Effector CD8-positive, alpha-beta T cell (primary cell): ENCODE results near the gene CD4.
"Not testable (repeated sequence)": the region's sequence is repeated elsewhere in the genome, so short reads cannot be mapped to it uniquely, and the experiment has no call there.

Experiments
- DNase-seq: peaks from one replicate; lab custom pipeline; 2025; lab: John Stamatoyannopoulos, UW

CD4 gene

DNA sequence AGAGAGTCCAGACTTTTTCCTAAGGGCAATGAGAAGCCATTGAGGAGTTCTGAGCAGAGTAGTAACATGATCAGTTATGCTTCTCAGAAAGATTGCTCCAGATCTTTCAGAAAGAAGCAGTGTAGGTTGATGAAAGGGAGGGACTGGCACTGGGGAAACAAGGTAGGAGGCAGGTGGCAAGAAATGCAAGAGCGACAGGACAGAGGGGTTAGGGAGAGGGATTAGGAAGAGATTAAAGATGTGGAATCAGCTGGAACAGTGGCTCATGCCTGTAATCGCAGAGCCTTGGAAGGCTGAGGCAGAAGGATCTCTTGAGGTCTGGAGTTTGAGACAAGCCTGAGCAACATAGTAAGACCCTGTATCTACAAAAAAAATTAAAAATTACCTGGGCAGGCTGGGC lies 58.3 kb downstream of the CD4 start:
- no peak for DNase-seq

DNA sequence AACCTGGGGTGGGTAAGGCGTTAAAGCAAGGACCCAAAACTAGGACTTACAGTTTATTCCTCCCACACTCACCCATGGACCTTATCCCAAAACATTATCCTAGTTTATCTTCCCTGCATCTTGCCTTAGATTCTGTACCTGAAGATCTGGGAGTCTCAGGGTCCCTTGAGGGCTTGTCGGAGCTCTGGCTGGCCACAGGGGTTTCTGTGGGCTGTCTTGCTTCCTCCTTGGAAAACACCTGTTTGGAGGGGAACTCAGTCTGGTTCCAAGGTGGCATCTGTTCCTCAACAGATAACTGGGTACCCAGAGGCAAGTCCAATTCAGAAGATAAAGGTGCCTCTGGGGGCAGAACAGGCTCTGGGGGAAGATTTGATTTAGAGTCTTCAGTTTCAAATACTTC lies 60.1 kb downstream of the CD4 start:
- DNase-seq = no peak

DNA sequence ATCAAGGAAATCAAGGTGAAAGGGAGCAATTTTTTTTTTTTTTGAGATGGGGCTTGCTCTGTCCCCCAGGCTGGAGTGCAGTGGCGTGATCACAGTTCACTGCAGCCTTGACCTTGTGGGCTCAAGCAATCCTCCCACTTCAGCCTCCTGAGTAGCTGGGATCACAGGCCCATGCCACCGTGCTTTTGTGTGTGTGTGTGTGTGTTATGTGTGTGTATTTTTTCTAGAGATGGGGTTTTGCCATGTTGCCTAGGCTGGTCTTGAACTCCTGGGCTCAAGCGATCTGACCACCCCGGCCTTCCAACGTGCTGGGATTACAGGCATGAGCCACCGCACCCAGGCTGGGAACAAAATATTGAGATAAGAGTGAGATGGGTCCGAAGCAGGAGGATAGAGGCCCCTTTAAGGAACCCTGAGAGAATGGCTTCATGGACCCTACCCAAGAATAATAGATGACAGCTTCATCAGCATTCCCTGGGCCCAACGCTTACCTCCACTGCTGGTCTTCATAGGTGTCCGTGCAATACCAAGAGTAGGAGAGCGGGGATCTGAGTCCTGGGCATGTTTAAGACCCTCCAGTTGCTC lies 60.7 kb downstream of the CD4 start:
- DNase-seq = no peak

DNA sequence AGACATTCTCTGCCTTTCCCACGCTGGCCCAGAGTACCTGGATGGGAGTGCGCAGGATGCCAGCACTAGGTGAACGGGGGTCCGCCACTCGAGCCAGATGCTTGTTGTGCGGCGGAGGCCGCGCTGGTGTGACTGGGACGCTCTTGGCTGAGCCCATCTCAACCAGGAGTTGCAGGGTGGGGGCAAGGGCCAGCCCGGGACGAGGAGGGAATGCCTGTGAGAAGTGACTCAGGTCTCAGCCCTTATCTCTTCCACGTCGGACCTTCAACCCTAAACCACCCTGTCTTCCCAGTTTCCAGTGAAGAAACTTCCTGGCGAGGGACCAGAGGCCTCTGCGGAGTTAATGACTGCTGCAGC lies 61.4 kb downstream of the CD4 start:
- no peak for DNase-seq

DNA sequence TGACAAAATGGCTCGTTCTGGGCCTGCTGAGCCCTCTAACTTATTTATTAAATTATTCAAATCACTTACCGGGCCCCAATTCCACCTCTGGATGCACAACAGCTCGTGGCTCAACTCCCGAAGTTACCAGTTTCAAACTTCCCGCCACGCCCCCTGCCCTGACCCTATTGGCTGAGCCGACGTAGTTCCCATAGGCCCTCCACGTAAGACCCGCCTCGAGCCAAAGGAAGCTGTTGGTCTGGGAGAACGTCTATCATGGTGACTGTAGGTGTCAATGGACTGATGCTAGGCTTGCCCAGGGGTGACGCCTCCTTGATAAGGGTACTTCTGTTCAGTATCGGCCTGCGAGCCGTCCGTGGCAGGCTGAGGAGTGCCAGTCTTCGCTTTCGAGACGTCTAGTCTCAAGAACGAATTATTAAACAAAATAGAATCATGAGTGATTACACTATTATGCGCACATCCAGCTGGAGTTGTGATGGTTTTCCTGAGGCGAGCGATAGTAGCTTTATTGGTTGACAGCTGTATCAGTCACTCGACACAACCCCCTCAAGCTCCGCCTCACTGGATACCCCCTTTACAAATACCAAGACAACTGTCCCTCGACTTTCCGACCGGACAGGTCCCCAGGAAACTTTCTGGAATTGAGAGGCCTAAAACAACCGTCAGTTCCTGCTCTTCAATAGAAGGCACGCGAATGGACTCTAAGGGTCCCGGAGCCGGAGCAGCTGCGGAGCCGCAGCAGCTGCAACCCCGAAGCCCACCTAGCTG lies 62.0 kb downstream of the CD4 start, which contains the start of gene CDCA3:
Gene CDCA3 (minus strand): TSS at position 134 of the 768 bp plus-strand sequence. CDS start 334 bp downstream, outside the sequence.
- peak; percentile 86 for DNase-seq

DNA sequence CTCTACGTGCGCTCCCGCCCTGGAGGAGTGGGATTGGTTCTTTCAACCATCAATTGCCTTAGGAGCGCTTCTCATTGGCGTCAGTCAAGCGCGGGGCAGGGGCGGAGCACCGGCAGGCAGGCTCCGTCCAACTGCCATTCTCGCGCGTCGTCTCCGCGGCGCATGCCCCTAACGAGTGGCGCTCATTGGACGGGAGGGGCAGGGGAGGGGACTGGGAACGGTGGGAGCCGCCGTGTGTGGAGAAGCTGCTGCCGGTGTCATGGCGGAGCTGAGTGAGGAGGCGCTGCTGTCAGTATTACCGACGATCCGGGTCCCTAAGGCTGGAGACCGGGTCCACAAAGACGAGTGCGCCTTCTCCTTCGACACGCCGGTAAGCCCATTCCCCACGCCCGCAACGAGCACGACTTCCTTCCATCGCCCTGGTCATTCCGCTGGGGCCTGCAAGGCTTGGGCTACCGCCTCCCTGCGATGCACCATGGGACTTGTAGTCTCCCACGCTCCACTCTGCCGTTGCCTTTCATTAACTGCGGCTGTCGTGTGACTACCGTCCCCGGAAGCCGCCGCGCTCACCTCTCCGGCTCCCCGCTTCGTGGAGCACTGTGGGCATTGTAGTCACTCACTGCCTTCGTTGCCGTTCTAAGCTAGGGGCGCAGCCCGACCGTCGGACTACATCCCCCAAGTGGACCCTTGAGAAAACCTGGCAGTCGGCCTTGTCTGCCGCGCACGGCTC lies 62.8 kb downstream of the CD4 start, which contains the start of gene USP5:
Gene USP5 (plus strand): TSS at position 230 of the 730 bp plus-strand sequence. CDS start 30 bp downstream, at position 260.
- peak; percentile 96 for DNase-seq

DNA sequence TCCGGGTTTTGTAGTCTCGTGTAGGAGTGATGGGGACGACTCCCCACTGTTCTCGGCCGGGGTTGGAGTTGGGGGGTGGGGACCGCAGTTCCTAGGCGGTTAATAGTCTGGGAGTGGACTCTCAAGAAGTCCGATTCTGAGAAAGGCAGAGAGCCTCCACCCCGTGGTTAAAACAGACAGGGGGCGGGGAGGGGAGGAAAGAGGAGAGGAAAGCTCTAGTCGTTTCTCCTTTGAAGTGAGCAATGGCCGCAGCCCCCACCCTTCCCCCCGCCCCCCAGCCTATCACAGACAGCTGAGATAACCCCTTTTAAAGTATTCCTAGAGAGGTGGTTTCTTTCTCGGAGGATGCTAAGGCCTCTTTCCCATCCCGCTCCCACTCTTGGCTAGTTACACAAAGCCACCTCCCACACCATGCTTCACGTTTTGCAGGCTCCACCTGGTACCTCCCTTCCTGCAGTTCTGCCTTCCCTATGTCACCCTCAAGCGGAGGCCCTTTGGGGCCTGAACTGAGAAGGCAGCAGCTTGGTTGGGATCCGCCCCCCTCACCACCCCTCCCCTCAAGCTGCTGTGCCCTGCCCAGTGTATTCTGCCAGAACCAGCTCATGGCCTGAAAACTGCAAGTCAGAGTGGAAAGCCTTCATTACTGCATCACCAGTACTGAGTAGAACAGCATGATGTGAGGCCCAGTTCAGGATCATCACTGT lies 63.5 kb downstream of the CD4 start:
- peak; percentile 37 for DNase-seq

DNA sequence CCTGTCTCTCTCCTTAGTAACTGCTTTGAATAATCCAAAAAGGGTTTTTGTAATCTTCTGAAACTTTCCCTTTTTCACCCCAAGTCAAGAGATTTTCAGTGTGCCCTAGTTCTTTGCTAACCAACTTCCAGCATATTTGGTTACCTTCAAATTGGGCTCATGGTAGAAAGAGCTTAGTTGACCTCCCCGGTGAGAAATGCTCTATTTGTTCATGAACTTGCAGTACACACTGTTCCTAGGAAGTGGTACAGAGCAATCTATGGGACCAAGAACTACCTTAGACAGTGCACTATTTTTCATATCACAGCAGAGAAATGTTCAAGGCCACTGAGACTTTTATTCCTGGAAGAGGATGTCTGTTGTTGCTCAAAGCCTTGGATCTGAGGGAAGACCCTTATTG lies 64.3 kb downstream of the CD4 start:
- DNase-seq = no peak

DNA sequence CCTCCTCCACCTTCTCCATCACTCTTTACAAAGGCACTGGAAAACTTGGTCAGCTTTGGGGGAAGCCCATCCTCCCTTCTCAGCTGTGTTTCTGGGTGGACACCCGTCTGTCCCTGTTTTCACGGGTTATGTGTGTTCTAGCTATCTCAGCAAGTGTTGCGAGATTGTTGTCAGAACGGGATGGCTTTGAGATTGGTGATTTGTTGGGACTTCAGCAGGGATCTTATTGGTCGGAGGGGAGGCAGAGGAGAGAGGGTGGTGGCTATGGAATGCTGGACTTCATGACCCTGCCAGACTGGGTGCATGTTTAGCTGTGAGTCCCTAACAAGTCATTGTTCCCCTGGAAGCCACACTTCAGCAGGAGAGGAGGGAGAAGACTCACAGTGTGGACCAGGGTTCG lies 64.7 kb downstream of the CD4 start:
- DNase-seq = no peak

DNA sequence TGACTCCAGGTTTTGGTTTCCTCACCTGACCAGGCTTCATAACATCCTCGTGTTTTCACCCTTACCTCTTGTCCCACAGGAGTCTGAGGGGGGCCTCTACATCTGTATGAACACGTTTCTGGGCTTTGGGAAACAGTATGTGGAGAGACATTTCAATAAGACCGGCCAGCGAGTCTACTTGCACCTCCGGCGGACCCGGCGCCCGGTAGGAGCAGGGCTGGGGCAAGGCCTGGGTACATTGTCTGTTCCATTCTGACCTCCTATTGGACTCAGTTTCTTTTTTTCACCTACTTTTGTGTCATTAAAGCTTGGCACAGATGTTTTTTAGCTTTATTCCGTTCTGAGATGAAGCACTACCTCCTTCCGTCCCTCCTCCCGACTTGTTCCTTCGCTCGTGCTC lies 66.0 kb downstream of the CD4 start:
- no peak for DNase-seq

DNA sequence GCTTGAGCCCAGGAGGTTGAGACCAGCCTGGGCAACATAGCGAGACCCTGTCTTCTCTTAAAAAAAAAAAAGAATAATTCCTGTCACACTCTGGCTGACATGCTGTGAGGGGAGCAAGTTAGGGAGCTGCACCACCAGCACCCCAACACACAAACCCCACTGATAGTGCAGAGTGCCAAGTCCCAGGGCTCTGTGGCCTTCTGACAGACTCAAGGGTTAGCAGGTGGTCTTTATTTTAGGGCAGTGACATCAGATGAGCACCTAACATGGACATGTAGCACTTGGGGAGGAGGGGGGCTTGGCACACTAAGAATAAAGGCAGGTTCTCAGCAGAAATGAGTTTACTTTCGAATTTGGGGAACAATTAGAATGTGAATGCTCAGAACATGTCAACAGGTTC lies 69.5 kb downstream of the CD4 start:
- no peak for DNase-seq

DNA sequence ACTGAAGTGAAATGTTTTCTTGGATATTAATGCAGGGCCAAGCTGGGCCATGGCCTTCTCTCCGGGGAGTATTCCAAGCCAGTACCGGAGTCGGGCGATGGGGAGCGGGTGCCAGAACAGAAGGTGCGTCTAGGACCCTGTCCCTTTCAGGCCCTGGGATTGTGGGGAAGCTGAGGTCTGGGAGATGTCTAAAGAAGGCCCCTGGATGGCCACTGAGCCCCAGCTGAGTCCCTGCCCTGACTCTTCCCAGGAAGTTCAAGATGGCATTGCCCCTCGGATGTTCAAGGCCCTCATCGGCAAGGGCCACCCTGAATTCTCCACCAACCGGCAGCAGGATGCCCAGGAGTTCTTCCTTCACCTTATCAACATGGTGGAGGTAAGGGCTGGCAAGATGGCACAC lies 70.8 kb downstream of the CD4 start:
- DNase-seq = no peak

DNA sequence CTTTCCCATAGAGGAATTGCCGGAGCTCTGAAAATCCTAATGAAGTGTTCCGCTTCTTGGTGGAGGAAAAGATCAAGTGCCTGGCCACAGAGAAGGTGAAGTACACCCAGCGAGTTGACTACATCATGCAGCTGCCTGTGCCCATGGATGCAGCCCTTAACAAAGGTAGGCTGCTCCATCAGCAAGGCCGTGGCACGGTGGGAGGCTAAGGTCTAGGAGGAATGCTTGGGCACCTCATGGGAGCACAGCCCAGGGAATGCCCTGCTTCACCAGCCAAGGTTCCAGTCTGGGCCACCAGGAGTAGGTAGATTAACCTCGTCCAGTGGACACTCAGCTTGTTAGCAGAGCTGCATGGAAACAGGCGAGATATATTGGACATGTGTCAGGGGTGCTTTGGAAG lies 71.6 kb downstream of the CD4 start:
- no peak for DNase-seq

DNA sequence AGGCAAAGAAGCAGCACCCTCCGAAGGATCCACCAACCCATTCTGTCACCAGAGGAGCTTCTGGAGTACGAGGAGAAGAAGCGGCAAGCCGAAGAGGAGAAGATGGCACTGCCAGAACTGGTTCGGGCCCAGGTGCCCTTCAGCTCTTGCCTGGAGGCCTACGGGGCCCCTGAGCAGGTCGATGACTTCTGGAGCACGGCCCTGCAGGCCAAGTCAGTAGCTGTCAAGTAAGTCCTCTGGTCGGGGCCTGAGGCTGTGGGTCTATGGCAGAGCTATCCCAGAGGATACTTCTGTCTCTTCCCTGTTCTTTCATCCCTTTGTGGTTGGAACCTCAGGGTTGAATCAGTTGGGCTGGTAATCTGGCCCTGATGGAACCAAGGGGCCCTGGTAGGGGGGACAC lies 72.1 kb downstream of the CD4 start:
- DNase-seq = no peak

DNA sequence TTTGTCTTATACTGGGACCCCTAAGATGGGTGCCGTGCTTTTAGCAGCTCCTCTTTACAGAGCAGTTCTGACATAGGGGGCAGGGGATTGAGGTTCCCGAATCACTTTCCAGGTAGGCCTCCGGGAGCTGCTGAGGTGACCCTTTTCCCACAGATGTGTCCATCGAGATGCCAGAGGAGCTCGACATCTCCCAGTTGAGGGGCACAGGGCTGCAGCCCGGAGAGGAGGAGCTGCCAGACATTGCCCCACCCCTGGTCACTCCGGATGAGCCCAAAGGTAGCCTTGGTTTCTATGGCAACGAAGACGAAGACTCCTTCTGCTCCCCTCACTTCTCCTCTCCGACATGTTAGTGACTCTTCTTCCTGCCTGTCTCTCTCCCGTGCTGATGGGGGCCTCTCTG lies 73.7 kb downstream of the CD4 start:
- no peak for DNase-seq

DNA sequence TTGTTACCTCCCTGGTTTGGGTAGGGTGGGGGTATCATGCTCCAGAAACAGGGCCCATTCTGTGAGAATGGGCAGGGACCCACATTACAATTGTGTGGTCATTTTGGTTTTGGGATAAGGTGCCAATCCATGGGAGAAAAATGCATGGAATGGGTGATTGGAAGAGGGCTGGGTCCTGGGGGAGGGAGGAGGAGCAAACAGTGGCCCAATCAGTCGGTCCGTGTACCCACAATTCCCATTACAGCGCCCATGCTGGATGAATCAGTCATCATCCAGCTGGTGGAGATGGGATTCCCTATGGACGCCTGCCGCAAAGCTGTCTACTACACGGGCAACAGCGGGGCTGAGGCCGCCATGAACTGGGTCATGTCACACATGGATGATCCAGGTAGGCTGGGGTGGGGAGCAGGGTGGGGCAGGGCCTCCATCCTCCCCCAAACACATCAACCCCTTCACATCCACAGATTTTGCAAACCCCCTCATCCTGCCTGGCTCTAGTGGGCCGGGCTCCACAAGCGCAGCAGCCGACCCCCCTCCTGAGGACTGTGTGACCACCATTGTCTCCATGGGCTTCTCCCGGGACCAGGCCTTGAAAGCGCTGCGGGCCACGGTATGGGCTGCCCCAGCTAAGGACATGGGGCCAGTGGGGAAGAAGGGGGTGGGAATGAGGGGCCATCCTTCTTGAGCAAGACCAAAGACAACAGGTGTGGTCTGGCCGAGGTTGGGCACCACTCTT lies 74.4 kb downstream of the CD4 start:
- no peak for DNase-seq

DNA sequence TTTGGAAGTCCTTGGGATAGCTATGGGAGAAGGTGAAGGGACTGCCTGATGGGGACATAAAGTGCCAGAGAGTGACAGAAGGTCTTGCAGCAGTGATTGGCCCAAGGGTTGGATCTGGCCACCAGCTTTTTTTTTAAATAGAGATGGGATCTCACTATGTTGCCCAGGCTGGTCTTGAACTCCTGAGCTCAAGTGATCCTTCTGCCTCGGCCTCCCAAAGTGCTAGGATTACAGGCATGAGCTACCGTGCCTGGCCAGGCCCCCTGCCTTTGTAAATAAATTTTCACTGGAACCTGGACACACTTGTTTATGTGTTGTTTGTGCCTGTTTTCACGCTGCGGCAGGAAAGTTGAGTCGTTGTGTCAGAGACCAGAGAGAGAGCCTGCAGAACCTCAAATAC lies 76.0 kb downstream of the CD4 start:
- DNase-seq = not testable (repeated sequence)

DNA sequence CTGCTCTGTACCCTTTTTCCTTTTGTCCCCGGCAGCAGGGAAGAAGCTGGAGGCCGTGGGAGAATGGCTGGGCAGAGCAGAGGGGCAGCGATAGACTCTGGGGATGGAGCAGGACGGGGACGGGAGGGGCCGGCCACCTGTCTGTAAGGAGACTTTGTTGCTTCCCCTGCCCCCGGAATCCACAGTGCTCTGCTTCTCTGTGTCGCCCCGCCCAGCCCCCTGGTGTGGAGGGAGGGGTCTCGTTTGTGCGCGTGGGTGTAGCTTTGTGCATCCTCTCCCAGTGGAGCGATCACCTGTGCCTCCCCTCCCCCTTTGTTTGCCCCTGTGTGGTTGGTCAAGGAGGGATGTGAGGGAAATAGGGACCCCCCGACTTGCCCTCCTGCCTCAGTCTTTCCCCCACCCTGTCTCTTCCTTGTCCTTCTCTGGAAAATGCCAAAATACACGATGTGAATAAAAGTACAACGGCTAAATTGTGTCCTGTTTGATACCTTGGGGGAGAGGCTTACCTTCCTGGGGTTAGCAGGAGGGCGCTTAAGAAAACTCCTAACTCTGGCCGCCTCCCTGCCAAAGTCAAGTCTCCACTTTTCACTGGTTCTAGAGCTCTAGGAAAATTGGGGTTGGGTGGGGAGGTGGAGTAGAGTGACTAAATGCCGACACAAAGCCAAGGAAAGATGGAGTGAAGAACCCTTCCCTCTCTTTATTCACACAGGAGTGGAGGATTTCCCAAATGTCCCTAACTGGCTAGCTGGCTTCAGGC lies 77.0 kb downstream of the CD4 start:
- DNase-seq = no peak

DNA sequence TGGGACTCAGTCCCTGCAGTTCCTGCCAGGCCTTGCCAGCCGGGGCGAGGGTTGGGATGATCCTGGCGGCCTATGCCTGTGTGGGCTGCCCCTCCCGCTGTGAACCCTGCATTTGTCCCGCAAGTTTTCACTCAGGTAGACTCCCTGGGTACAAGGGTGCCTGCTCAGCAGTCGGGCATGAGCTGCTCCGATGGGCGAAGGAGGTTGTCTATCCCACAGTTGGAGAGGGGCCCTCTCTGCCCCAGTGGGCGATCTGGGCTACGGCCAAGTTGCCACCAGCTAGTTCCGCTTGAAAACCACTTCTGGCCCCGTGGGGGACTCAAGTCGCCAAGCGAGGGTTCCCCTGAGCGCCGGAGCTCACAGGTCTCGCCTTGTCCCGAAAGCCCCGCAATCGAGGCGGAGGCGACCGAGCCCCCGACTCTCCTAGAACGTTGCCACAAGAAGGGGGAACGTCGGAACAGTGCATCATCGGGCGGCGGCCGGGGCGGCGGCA lies 77.6 kb downstream of the CD4 start:
- no peak for DNase-seq

DNA sequence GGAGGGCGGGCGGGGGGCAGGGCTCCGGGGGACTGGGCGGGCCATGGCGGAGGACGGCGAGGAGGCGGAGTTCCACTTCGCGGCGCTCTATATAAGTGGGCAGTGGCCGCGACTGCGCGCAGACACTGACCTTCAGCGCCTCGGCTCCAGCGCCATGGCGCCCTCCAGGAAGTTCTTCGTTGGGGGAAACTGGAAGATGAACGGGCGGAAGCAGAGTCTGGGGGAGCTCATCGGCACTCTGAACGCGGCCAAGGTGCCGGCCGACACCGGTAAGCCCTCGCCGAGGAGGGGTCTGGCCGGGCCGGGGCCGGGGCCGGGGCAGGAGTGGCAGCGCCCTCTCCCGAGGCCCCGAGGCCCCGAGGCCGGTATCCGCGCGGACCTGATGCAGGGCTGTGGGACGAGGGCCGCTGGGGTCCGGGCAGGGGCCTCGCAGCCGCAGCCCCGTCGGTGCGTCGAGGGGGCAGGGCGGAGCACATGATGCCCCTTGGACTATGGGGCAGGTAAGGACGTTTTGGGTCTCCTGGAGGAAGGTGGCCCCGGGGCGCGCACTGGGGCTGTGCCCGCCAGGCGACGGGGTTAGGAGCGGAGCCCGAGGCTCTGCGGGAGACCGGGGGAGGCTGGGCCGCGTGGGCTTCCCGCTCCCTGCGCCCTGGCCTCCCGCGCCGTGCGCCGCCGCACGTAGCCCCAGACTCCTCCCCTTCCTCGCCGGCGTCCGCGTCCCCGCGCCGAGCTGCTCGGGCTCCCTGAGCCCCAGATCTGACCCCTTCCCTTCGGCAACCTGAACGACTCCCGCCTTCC lies 78.3 kb downstream of the CD4 start, which contains the start of gene TPI1:
Gene TPI1 (plus strand): TSS at position 119 of the 798 bp plus-strand sequence. CDS start 36 bp downstream, at position 155.
- DNase-seq = peak; percentile 69
